Endothelial cell of umbilical vein (primary cell): ENCODE results near the gene AKAP13.

Source experiments
- EZH2 ChIP-seq: IDR thresholded peaks from 2 replicates; pipeline ENCODE4 v1.6.1; 2012; ENCODE audit warnings: borderline replicate concordance, low read depth, mild to moderate bottlenecking, moderate library complexity, low read length, inconsistent platforms; ENCODE audit not compliant: severe bottlenecking
- FOS ChIP-seq: IDR thresholded peaks from 2 replicates; pipeline ENCODE4 v1.6.1; 2011; ENCODE audit warnings: mild to moderate bottlenecking, low read length, moderate library complexity, borderline replicate concordance; ENCODE audit not compliant: insufficient read depth
- MAX ChIP-seq: IDR thresholded peaks from 2 replicates; pipeline ENCODE4 v1.6.1; 2011; ENCODE audit not compliant: insufficient read depth, insufficient read length
- POLR2A ChIP-seq: IDR thresholded peaks from 2 replicates; pipeline ENCODE4 v1.6.1; 2012; ENCODE audit warnings: low read depth, mild to moderate bottlenecking, control low read depth, low read length
- POLR2AphosphoS5 ChIP-seq: IDR thresholded peaks from 2 replicates; pipeline ENCODE4 v1.6.1; 2012; ENCODE audit warnings: low read depth, mild to moderate bottlenecking, control low read depth, low read length, moderate library complexity; ENCODE audit not compliant: insufficient read depth
- TF ChIP-seq, protein P1 (sequence below), 2 donors: IDR thresholded peaks; 1 replicate in 1 of 2; 2 replicates in 1 of 2; pipeline ENCODE4 v1.5.1; 2011; ENCODE audit warnings: low read length in 2 of 2, mild to moderate bottlenecking in 2 of 2, moderate library complexity in 2 of 2, control low read depth in 1 of 2, inconsistent platforms in 1 of 2, low read depth in 1 of 2; ENCODE audit not compliant: insufficient read depth in 1 of 2; ENCODE audit errors: extremely low read depth in 1 of 2

DNA sequence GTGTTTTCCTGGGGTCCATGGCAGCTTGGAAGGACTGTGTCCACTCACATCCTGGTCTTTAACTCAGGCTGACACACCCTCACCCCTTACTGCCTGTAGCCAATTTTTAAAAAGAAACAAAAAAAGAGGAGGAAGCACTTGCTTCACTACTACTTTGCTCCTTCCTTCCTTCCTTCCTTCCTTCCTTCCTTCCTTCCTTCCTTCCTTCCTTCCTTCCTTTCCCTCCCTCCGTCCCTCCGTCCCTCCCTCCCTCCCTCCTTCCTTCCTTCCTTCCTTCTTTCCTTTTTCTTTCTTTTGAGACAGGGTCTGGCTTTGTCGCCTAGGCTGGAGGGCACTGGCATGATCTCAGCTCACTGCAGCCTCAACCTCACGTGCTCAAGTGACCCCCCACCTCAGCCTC, 25.5 kb upstream of the AKAP13 start:
- TF ChIP-seq MAX = no peak
- TF ChIP-seq, protein P1, sequence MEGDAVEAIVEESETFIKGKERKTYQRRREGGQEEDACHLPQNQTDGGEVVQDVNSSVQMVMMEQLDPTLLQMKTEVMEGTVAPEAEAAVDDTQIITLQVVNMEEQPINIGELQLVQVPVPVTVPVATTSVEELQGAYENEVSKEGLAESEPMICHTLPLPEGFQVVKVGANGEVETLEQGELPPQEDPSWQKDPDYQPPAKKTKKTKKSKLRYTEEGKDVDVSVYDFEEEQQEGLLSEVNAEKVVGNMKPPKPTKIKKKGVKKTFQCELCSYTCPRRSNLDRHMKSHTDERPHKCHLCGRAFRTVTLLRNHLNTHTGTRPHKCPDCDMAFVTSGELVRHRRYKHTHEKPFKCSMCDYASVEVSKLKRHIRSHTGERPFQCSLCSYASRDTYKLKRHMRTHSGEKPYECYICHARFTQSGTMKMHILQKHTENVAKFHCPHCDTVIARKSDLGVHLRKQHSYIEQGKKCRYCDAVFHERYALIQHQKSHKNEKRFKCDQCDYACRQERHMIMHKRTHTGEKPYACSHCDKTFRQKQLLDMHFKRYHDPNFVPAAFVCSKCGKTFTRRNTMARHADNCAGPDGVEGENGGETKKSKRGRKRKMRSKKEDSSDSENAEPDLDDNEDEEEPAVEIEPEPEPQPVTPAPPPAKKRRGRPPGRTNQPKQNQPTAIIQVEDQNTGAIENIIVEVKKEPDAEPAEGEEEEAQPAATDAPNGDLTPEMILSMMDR (IDR thresholded peaks at IDR 0.05; ENCODE audit: extremely low read depth in 1 of 2, insufficient read depth in 1 of 2, low read depth in 1 of 2, low read length in 2 of 2) = no peak
- TF ChIP-seq POLR2AphosphoS5 = no peak
- no peak for TF ChIP-seq POLR2A
- no peak for TF ChIP-seq FOS
- no peak for TF ChIP-seq EZH2
